ENCODE measurements around the gene SEMA4D.

DNA sequence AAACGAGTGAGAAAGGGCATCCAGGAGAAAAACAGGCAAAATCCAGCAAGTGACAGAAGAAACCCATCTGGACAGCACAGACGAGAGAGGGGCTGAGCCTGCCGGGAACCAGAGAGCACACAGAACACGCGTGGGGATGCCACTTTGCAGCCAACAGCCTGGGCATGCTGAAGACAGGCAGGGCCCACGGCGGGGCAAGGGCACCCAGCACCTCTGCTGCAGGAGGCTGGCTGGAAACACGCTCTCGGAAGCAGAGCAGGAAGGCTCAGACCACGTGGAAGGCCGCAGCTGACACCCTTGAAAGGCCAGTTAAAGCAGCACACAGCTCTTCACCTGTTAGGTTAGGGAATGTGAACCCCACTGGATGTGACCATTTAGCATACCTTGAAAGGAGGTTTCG, 103.5 kb downstream of the SEMA4D start:
- TF ChIP-seq CTCF (conservative IDR thresholded peaks at IDR 0.05) (no peak), EZH2 (IDR thresholded peaks at IDR 0.05; ENCODE audit: low read depth) (no peak)

Data from PC-9 (cell line).